ENCODE measurements around the gene MYOZ3.

The MYOZ3 gene

GRCh38 chr5:150626853-150627276 lies 34.2 kb upstream of the MYOZ3 start:
- no peak overlapping the region for H3K4me3 ChIP-seq (ENCODE audit: low read depth, low read length)

GRCh38 chr5:150627731-150628545 lies 33.1 kb upstream of the MYOZ3 start:
- H3K4me3 ChIP-seq (ENCODE audit: low read depth, low read length), result no peak overlapping the region

DNA sequence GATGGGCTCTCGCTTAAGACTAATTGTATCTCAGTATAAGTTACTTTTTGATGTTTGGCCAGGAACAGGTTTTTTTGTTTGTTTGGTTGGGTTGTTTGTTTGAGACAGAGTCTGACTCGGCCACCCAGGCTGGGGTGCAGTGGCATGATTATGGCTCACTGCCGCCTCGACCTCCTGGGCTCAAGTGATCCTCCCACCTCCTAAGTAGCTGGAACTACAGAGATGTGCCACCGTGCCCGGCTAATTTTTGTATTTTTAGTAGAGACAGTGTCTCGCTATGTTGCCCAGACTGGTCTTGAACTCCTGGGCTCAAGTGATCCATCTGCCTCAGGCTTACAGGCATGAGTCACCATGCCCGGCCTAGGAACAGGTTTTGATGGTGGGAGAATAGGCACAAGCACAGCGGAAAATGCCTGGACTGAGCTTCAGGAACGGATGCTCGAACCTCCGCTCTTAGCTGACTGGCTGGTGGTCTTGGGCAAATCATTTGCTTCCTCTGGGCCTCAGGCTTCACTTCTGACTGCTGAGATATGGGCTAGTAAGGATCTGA lies 32.0 kb upstream of the MYOZ3 start:
- no peak overlapping the region for H3K4me3 ChIP-seq (ENCODE audit: low read depth, low read length)

GRCh38 chr5:150630016-150630415 lies 31.0 kb upstream of the MYOZ3 start:
- no peak overlapping the region for H3K4me3 ChIP-seq (ENCODE audit: low read depth, low read length)

- no peak overlapping the region for H3K4me3 ChIP-seq (ENCODE audit: low read depth, low read length)
Measured at GRCh38 chr5:150630461-150631325, 30.4 kb upstream of the MYOZ3 start.

GRCh38 chr5:150631326-150631701 lies 29.7 kb upstream of the MYOZ3 start:
- H3K4me3 ChIP-seq (ENCODE audit: low read depth, low read length), result no peak overlapping the region

GRCh38 chr5:150632305-150633160 lies 28.5 kb upstream of the MYOZ3 start:
- H3K4me3 ChIP-seq (ENCODE audit: low read depth, low read length), result no peak overlapping the region

- no peak overlapping the region for H3K4me3 ChIP-seq (ENCODE audit: low read depth, low read length)
Measured at GRCh38 chr5:150633429-150633828, 27.6 kb upstream of the MYOZ3 start.

DNA sequence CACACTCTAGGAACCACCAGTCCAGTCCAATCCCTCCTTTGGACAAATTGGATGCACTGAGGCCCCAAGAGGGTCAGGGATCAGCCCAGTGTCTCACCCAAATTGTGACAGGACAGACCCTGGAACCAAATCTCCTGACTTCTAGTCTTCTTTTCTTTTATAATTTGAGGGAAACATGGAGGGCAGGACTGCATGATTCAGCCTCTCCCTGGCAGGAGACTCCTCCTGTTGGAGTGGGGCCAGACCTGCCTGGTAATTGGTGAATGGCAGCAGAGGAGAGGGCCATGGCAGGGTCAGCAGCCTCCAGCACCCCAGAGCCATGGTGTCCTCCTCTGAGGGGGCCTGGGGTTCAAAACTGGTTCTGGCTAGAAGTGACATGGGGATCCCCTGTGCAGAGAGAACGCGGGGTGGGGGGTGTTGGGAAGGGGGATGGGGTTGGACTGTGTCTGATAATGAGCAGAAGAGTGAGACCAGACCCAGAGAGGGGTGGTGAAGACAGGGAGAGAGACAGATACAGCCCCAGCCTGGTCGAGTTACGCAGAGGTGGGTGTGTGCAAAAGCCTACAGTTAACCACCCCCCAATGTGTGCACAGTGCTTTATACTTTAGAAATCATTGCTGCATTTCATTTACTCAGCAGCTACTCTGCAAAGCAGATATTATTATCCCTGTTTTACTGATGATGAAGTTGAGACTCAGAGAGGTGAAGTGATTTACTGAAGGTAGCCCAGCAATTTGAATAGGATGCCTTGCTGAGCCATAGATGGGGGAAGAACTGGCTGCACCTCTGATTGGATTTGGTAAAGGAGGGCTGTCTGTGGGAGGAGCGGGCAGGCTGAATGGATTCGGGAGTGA lies 24.4 kb upstream of the MYOZ3 start:
- no peak overlapping the region for H3K4me3 ChIP-seq (ENCODE audit: low read depth, low read length)

- no peak overlapping the region for H3K4me3 ChIP-seq (ENCODE audit: low read depth, low read length)
Measured at GRCh38 chr5:150637245-150638052, 23.6 kb upstream of the MYOZ3 start.

GRCh38 chr5:150638053-150638444 lies 23.0 kb upstream of the MYOZ3 start:
- no peak overlapping the region for H3K4me3 ChIP-seq (ENCODE audit: low read depth, low read length)

DNA sequence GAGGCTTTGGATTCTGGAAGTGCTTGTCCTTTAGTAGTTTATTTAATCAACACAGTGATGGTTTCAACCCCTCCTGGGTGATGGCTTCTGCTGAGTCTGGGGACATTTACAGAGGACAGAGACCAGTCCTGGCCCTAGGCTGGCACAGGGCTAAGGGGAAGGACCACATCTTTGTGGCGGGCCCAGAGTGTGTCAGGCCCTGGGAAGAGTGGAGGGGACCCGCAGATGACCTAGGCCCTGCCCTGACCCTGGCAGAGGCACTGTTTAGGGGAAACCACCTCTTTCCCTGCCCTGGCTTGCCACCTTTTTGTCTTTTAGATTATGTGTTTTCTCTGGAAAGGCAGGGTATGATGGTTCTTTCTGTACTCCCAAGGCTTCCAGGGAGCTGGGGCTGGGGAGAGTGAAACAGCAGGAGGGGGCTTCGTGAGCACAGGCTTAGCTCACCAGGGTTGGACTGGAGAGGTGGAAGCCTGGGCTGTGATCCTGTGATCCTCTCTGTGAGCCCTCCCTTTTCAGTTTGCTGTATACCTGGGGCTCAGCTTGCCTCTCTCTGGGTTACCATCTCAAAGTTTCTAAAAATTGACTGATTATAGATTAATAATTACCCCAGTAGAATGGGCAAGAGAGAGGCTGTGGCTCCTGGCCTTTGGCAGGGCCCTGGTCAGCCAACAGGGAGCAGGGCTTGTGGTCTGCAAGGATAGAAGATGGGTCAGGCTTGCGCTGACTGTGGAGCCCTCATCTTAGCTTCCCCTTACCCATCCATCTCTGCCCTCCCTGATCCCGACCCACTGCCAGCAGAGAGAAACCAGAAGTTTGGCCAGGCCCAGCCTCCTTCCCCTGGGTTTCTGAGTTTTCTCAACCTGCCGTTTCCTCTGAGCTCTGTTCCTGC lies 22.3 kb upstream of the MYOZ3 start:
- no peak overlapping the region for H3K4me3 ChIP-seq (ENCODE audit: low read depth, low read length)

GRCh38 chr5:150639377-150639692 lies 21.7 kb upstream of the MYOZ3 start:
- no peak overlapping the region for H3K4me3 ChIP-seq (ENCODE audit: low read depth, low read length)

GRCh38 chr5:150639751-150640150 lies 21.3 kb upstream of the MYOZ3 start:
- H3K4me3 ChIP-seq (ENCODE audit: low read depth, low read length), result no peak overlapping the region

DNA sequence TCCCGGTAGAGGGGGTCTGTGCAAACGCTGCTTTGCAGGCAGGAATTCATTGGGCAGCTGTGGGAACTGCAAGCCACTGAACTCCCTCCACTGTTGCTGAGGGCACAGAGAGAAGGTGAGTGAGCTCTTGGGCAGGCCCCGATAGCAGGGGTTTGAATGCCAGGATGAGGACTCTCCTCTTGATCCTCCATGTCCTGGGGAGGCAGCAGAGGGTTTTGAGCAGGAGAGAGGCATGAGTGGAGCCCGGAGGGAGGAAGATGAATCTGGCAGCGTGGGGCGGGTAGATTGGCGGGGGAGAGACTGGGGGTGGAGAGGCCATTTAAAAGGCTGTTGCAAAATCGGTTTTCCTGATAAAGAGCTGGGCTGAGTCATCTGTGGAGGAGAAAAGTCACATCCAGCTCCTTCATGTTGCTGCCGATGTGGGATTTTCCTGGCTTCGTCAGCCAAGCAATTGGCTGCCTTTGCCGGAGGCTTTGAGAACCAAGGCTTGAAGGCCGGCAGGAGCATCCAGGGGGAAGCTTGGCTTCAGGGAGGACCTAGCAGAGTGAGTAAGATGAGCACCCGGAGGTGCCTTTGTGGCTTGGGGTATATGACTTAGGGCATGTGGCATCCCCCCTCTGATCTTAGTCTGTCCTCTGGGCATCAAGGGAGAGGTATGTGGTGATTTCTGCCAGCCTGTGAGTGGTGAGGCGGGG lies 20.6 kb upstream of the MYOZ3 start, which contains the start of gene SYNPO:
SYNPO (plus strand) TSS at position 350 of the 695 bp plus-strand sequence. CDS start 7,616 bp downstream, outside the sequence.
- no peak within 1 kb of the TSS for H3K4me3 ChIP-seq (ENCODE audit: low read depth, low read length)

- no peak overlapping the region for H3K4me3 ChIP-seq (ENCODE audit: low read depth, low read length)
Measured at GRCh38 chr5:150641006-150641570, 20.0 kb upstream of the MYOZ3 start.
